PC-3 (cell line): ENCODE data around the gene STX8. TPM values are rescaled to one million over a fixed set of nuclear protein-coding genes. Genes with fewer than 3 reads are reported as not detected.

Source experiments
- ATAC-seq: fragments of 200-7000 bp; cut with Tn5 transposase; 2 replicates; pipeline ENCODE4 v1.9.1; 2020; ENCODE audit warnings: mild to moderate bottlenecking, moderate library complexity
- BruUV-seq: library from RNA; stranded (reverse); fragments of 400-500 nt; replicated peaks from 2 replicates; lab custom pipeline; 2021; lab: Mats Ljungman, UMichigan
- CTCF ChIA-PET: fragments of 300-600 bp; sonication (Branson Sonifier 250); formaldehyde crosslinking; loops from one replicate; lab custom pipeline; 2022; ENCODE audit warnings: antibody characterized with exemption; lab: Charles Lee
- POLR2A ChIA-PET: fragments of 300-600 bp; sonication (Branson Sonifier 250); formaldehyde crosslinking; loops from one replicate; lab custom pipeline; 2022; ENCODE audit warnings: antibody characterized with exemption; ENCODE audit not compliant: unreplicated experiment; lab: Charles Lee
- DNase-seq: peaks from one replicate; pipeline ENCODE4 v3.0.0-alpha.2; 2015
- H2AFZ ChIP-seq: fragments of 300-600 bp; sonication (generic); 2 replicates; pipeline ENCODE4 v1.6.0; 2016; ENCODE audit warnings: antibody characterized with exemption, low read length
- H3F3A ChIP-seq: fragments of 300-600 bp; sonication (generic); one replicate; pipeline ENCODE4 v1.6.0; 2017; ENCODE audit warnings: antibody characterized with exemption, low read length, control low read depth, mild to moderate bottlenecking; ENCODE audit not compliant: unreplicated experiment
- H3K27ac ChIP-seq: fragments of 300-600 bp; sonication (generic); 2 replicates; pipeline ENCODE4 v1.5.1; 2016; ENCODE audit warnings: mild to moderate bottlenecking, low read length
- H3K27me3 ChIP-seq: fragments of 300-600 bp; sonication (generic); 2 replicates; pipeline ENCODE4 v1.6.1; 2016; ENCODE audit warnings: low read length, mixed read lengths
- H3K36me3 ChIP-seq: fragments of 300-600 bp; sonication (generic); 2 replicates; pipeline ENCODE4 v1.6.1; 2016; ENCODE audit warnings: low read depth, mixed run types, low read length, mixed read lengths
- H3K4me1 ChIP-seq: fragments of 300-600 bp; sonication (generic); 2 replicates; pipeline ENCODE4 v1.5.1; 2016; ENCODE audit warnings: low read length; ENCODE audit not compliant: insufficient read depth
- H3K4me2 ChIP-seq: fragments of 300-600 bp; sonication (generic); 2 replicates; pipeline ENCODE4 v1.6.0; 2016; ENCODE audit warnings: low read length
- H3K4me3 ChIP-seq: fragments of 300-600 bp; sonication (generic); 2 replicates; pipeline ENCODE4 v1.5.1; 2016; ENCODE audit warnings: mild to moderate bottlenecking, low read length, mixed read lengths
- H3K79me2 ChIP-seq: fragments of 300-600 bp; sonication (generic); 2 replicates; pipeline ENCODE4 v1.6.1; 2017; ENCODE audit warnings: low read length, mixed read lengths
- H3K9ac ChIP-seq: fragments of 300-600 bp; sonication (generic); 2 replicates; pipeline ENCODE4 v1.6.0; 2016; ENCODE audit warnings: mild to moderate bottlenecking, low read length
- H3K9me2 ChIP-seq: fragments of 300-600 bp; sonication (generic); replicated peaks from 2 replicates; pipeline ENCODE4 v1.6.1; 2016; ENCODE audit warnings: mixed run types, low read length, mixed read lengths
- H3K9me3 ChIP-seq: fragments of 300-600 bp; sonication (generic); 2 replicates; pipeline ENCODE4 v1.6.1; 2016; ENCODE audit warnings: low read length, mixed read lengths
- H4K20me1 ChIP-seq: fragments of 300-600 bp; sonication (generic); 2 replicates; pipeline ENCODE4 v1.6.1; 2016; ENCODE audit warnings: low read length, mixed read lengths
- EZH2 ChIP-seq: fragments of 300-600 bp; sonication (generic); IDR thresholded peaks from one replicate; pipeline ENCODE4 v1.6.1; 2017; ENCODE audit warnings: antibody characterized with exemption, mild to moderate bottlenecking, low read length; ENCODE audit not compliant: unreplicated experiment
- EZH2phosphoT487 ChIP-seq: fragments of 300-600 bp; sonication (generic); IDR thresholded peaks from 2 replicates; pipeline ENCODE4 v1.6.1; 2018; ENCODE audit warnings: mild to moderate bottlenecking, antibody characterized with exemption, low read length, borderline replicate concordance
- intact Hi-C: fragments of 100-400 bp; cut with micrococcal nuclease; formaldehyde crosslinking; loops from 2 replicates; pipeline ENCODE4 v1.9.0; 2023
- total RNA-seq: library from RNA; depleted of rRNA; stranded (reverse); fragments of >200 nt; gene quantifications from 2 replicates; pipeline ENCODE4 v1.2.3, GENCODE V29; 2014
- TF ChIP-seq, protein P1 (sequence below): fragments of 300-600 bp; sonication (generic); conservative IDR thresholded peaks from 2 replicates; pipeline ENCODE4 v1.5.1; 2017; ENCODE audit warnings: antibody characterized with exemption, low read depth, mild to moderate bottlenecking, low read length

STX8 gene
- total RNA-seq, 1 experiment from 2014 or later = 57.4 TPM

DNA sequence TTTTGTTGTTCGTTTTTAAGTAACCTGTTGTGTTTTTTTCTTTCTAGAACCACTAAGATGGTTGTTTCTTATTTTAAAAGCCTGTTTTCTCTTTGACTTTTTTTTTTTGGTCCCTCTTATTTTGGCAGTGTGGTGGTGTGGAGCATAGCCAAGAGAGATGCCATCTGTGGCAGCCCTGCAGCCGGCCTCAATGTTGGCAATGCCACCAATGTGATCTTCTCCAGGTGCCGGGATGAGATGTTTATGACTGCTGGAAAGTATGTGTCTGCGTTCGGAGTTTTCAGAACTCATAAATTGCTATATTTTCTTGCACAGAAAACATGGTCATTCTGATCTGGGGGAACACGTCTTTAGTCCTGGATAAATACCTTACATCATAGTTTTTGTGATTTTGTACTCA, 18.4 kb upstream of the STX8 start:
- CTCF ChIA-PET = interaction anchor here (0.7 kb wide), 1 partner anchor 18 kb away, joined by 13 read pairs; no protein-coding TSS in a partner anchor
- H3K4me3 ChIP-seq = no peak overlapping the region
- no peaks in the 10 kb centered on the region for H3K9me2 ChIP-seq
- H3K27me3 ChIP-seq = no peaks in the 10 kb centered on the region
- H3F3A ChIP-seq = no peaks in the 10 kb centered on the region
- H2AFZ ChIP-seq = no peak overlapping the region
- no peak for TF ChIP-seq EZH2phosphoT487
- no peak for TF ChIP-seq EZH2
- TF ChIP-seq, protein P1, sequence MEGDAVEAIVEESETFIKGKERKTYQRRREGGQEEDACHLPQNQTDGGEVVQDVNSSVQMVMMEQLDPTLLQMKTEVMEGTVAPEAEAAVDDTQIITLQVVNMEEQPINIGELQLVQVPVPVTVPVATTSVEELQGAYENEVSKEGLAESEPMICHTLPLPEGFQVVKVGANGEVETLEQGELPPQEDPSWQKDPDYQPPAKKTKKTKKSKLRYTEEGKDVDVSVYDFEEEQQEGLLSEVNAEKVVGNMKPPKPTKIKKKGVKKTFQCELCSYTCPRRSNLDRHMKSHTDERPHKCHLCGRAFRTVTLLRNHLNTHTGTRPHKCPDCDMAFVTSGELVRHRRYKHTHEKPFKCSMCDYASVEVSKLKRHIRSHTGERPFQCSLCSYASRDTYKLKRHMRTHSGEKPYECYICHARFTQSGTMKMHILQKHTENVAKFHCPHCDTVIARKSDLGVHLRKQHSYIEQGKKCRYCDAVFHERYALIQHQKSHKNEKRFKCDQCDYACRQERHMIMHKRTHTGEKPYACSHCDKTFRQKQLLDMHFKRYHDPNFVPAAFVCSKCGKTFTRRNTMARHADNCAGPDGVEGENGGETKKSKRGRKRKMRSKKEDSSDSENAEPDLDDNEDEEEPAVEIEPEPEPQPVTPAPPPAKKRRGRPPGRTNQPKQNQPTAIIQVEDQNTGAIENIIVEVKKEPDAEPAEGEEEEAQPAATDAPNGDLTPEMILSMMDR = no peak
- no peak overlapping the region for H3K4me2 ChIP-seq
- H3K9me3 ChIP-seq = no peaks in the 10 kb centered on the region
- no peak for ATAC-seq
- POLR2A ChIA-PET = no interaction called here
- H3K9ac ChIP-seq = no peak overlapping the region
- no peak for DNase-seq
- no peaks in the 10 kb centered on the region for H4K20me1 ChIP-seq
- H3K36me3 ChIP-seq = no peaks in the 10 kb centered on the region
- no peaks in the 10 kb centered on the region for H3K79me2 ChIP-seq
- H3K27ac ChIP-seq = no peak overlapping the region
- no peaks in the 10 kb centered on the region for H3K4me1 ChIP-seq
- no TSS peak for BruUV-seq
- intact Hi-C loops = no loop called here

DNA sequence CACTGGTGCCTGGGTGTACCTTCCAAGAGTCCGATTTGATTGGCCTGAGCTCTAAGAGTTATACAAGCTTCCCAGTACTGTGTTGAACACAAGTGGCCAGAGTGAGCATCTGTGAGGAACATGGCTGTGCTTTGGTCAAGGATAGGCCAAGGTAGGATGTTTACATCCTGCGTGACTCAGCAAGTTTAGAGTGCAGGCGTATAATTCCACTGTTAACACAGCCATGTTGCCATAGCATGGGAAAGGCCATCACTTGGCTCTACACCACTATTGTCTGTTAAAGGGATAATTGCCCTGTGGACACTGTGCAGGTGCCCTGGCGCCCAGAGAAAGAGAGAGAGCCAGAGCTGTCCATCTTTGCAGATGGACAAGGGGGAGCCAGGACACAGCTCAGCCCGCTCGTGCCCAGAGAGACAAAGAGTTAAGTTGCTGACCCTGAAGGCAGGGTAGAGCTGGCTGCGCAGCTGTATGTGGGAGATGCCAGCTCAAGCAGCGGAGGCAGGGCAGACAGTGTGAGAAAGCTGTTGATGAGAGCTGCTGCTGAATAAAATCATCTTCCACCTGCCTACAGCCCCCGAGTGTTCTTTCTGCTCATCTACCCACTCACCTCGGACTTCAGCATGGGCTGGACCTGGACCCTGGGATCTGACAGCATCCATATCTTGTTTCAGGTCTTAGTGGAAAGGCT, 12.5 kb upstream of the STX8 start:
- intact Hi-C loops = no loop called here
- Histone ChIP-seq H3F3A (no peaks in the 10 kb centered on the region), H3K4me1 (no peaks in the 10 kb centered on the region), H3K9me3 (no peaks in the 10 kb centered on the region), H4K20me1 (no peaks in the 10 kb centered on the region), H3K27me3 (no peaks in the 10 kb centered on the region), H3K9me2 (no peaks in the 10 kb centered on the region), H3K27ac (no peak overlapping the region), H3K4me2 (no peak overlapping the region), H3K36me3 (no peaks in the 10 kb centered on the region), H3K4me3 (no peak overlapping the region), H3K9ac (no peak overlapping the region), H2AFZ (no peak overlapping the region), H3K79me2 (no peaks in the 10 kb centered on the region)
- BruUV-seq = no TSS peak
- ChIA-PET POLR2A (no interaction called here), CTCF (no interaction called here)
- TF ChIP-seq, protein P1 = no peak
- no peak for TF ChIP-seq EZH2phosphoT487
- no peak for TF ChIP-seq EZH2
- ATAC-seq (no peak), DNase-seq (no peak)

DNA sequence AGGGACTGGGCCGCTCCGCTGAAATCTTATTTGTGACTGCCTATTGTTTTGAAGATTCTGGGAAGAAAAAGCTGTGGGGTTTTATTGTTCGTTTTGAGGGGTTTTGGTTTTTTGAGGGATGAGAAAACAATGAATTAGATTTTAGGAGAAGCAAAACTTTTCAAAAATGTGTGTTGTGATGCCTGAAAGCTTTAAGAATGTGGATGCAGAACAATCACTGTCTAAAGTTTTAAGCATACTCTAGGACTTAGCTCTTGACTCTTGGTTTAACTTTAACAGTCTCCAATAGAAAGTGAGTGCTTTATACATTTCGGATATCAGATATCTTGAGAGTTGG, 1.7 kb upstream of the STX8 start:
- Histone ChIP-seq H3K9me3 (no peaks in the 10 kb centered on the region), H3K9ac (no peak overlapping the region), H3K79me2 (peaks cover 9% of the 10 kb centered on the region), H3K4me1 (0 out of 2 replicates have a peak, but pooled peaks cover 6% of the 10 kb centered on the region), H4K20me1 (no peaks in the 10 kb centered on the region), H3K4me2 (no peak overlapping the region), H2AFZ (peak overlapping the region; percentile 74), H3K36me3 (no peaks in the 10 kb centered on the region), H3K9me2 (no peaks in the 10 kb centered on the region), H3K27ac (no peak overlapping the region), H3K4me3 (no peak overlapping the region), H3K27me3 (no peaks in the 10 kb centered on the region), H3F3A (no peaks in the 10 kb centered on the region)
- no peak for DNase-seq
- ChIA-PET POLR2A (no interaction called here), CTCF (interaction anchor here (0.5 to 1.0 kb wide), 3 partner anchors 74 to 191 kb away, joined by 3 to 9 read pairs (median 3); no protein-coding TSS in a partner anchor)
- no peak for ATAC-seq
- TF ChIP-seq EZH2 = no peak
- TF ChIP-seq, protein P1 = no peak
- no peak for TF ChIP-seq EZH2phosphoT487
- no TSS peak for BruUV-seq
- intact Hi-C loops = loop anchor here (1.0 to 10.0 kb wide), 3 partner anchors 67 to 167 kb away; partner anchors contain the start of gene USP43
